Omental fat pad (tissue), 4 donors: ENCODE results near the gene OR56A5. TPM values are rescaled to one million over a fixed set of nuclear protein-coding genes. Genes with fewer than 3 reads are reported as not detected.

Source experiments
- ATAC-seq: fragments of 150-250 bp; one replicate; pipeline ENCODE4 v1.9.1; 2016; ENCODE audit warnings: mild to moderate bottlenecking, moderate library complexity; ENCODE audit not compliant: low FRiP score
- DNase-seq: peaks from one replicate; pipeline ENCODE4 v3.0.0-alpha.2; 2019; ENCODE audit warnings: low spot score
- CTCF ChIP-seq, 3 donors: fragments of 450-650 bp; IDR thresholded peaks; one replicate each; pipeline ENCODE4 v1.5.1; 2016 to 2017; ENCODE audit warnings: antibody characterized with exemption in 3 of 3, mild to moderate bottlenecking in 3 of 3, moderate library complexity in 2 of 3
- total RNA-seq, 4 donors: library from RNA; depleted of rRNA; stranded (reverse); fragments of >200 nt; gene quantifications; one replicate each; pipeline ENCODE4 v1.1.0, GENCODE V29; 2016

Gene OR56A5
- total RNA-seq: not detected

GRCh38 chr11:5968394-5968793 lies at the start of gene OR56A5:
TSS of gene OR56A5 (minus strand) at chr11:5968494. CDS start at chr11:5968494, 0 bp downstream.
- no peak for ATAC-seq
- DNase-seq: no peak
- TF ChIP-seq CTCF (IDR thresholded peaks at IDR 0.05): no peak

GRCh38 chr11:6013042-6013441 lies 44.7 kb upstream of the OR56A5 start:
- no peak for ATAC-seq
- no peak for DNase-seq
- TF ChIP-seq CTCF (IDR thresholded peaks at IDR 0.05): no peak

GRCh38 chr11:6012035-6012668 lies 43.9 kb upstream of the OR56A5 start:
- TF ChIP-seq CTCF (IDR thresholded peaks at IDR 0.05): no peak
- ATAC-seq: no peak
- no peak for DNase-seq

- no peak for DNase-seq
- no peak for ATAC-seq
- no peak for TF ChIP-seq CTCF (IDR thresholded peaks at IDR 0.05)
Measured at GRCh38 chr11:6006846-6007245, 38.6 kb upstream of the OR56A5 start, which contains the start of gene OR56A4. TSS of gene OR56A4 (minus strand) at chr11:6006946. CDS start at chr11:6002992, 3,954 bp downstream.

- DNase-seq (no peak), ATAC-seq (no peak)
- no peak for TF ChIP-seq CTCF (IDR thresholded peaks at IDR 0.05)
Measured at GRCh38 chr11:6006395-6006794, 38.1 kb upstream of the OR56A5 start.

- no peak for TF ChIP-seq CTCF (IDR thresholded peaks at IDR 0.05)
- ATAC-seq (no peak), DNase-seq (no peak)
Measured at GRCh38 chr11:6002202-6002699, 34.0 kb upstream of the OR56A5 start.

- ATAC-seq: no peak
- DNase-seq: no peak
- TF ChIP-seq CTCF (IDR thresholded peaks at IDR 0.05): no peak
Measured at GRCh38 chr11:5994791-5995190, 26.5 kb upstream of the OR56A5 start.
